ENCODE data around the gene SDCBP2.

Gene SDCBP2

GRCh38 chr20:1331801-1332453, 3.0 kb upstream of the SDCBP2 start:
- in situ Hi-C loops (cut with HindIII; ENCODE audit: low sequenced_read_pairs) = no loop called here

GRCh38 chr20:1331101-1331500, 2.2 kb upstream of the SDCBP2 start:
- in situ Hi-C loops (cut with HindIII; ENCODE audit: low sequenced_read_pairs) = no loop called here

- in situ Hi-C loops (cut with HindIII; ENCODE audit: low sequenced_read_pairs) = no loop called here
These were observed 1.3 kb upstream of the SDCBP2 start for GRCh38 chr20:1330075-1330830.

DNA sequence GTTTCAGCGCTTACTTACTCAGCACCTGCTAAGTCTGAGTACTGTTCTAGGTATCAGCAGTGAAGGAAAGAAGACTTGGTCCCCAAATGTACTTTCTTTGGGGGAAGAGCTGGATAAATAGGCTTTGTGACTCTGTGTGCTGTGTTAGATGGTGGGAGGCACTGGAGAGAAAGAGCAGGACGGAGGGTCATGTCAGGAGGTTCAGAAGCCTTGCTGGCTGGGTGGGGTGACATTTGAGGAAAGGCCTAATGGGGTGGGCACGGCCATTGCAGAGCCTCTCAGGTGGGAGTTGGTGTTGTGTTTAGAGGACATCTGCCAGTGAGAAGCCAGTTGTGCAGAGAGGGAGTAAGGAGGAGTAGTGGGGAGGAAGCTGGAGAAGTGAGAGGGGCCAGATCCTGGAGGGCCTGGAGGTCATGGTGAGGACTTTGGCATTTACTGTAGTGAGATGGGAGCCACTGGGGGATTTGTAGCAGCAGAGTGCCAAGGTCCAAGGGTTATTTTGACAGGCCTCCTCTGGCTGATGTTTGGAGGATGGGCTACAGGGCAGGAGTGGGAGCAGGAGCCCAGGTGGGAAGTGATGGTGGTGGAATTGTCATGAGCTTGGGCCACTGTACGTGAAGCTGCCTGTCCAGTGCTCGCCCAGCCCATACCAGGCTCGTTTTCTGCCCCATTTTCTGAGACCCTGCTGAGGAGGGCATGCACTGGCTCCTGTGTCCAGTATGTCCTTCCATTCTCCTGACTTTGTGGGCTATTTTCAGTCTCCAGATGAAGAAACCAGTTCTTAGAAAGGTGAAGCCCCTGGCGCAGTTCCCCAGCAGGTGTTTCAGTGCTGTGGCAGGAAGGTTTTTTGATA, 886 bp downstream of the SDCBP2 start:
- in situ Hi-C loops (cut with HindIII; ENCODE audit: low sequenced_read_pairs) = no loop called here

DNA sequence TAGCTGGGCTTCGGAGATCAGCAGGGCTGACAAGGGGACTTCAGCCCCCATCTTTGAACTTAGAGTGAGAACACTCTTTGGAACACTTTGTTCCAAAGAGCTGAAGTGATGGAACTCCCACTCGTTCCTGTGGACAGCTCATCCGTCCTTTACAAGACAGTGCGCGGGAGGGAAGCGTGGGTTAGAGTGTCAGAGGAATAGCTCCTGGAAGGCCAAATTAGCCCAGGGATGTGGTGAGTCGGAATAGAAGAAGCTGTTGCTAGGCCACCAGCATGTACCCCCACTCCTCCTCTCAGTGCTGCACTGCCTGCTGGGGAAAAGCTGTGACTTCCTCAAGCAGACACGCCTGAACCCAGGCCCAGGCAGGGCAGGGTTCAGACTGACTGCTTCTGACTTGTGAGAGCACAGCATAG, 1.7 kb downstream of the SDCBP2 start:
- in situ Hi-C loops (cut with HindIII; ENCODE audit: low sequenced_read_pairs) = no loop called here

DNA sequence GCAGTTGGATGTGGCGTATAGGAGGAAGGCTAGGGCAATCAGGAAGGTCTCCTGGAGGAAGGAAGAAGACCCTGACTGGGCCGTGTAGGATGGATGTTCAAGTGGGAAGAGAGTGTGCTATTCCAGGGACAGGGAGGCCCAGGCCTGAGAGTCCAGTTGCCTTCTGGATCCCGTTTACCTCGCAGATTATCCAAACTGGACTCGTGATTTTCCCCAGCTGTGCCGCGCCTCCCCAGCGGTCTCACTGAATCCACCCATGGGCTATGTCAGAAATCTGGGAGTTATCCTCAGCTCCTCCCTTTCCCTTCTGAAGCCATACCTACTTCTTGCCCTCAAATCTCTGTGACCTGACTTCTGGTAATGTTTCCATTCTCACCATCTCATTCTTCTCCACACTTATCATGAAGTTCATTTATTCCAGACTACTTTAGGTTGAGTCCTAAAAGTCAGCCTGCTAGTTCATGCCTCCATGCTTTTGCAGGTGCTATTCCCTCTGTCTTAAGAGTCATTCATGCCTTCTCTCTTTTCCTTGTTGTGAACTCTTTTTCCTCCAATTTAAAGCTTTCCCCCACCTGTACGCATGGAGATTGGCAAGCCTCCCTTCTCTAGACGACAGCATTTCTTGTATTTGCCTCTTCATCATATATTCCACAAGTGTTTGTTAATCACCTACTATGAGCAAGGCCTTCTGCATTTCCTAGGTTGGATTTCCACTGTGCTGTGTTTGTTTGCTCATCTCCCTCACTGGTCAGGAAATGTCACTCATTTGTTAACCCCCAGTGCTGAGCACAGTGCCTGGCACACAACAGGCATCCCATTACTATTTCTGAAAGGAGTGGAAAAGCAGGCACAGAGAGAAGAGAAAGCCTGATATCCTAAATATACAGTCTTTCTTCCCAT, 2.7 kb downstream of the SDCBP2 start:
- in situ Hi-C loops (cut with HindIII; ENCODE audit: low sequenced_read_pairs) = no loop called here

DNA sequence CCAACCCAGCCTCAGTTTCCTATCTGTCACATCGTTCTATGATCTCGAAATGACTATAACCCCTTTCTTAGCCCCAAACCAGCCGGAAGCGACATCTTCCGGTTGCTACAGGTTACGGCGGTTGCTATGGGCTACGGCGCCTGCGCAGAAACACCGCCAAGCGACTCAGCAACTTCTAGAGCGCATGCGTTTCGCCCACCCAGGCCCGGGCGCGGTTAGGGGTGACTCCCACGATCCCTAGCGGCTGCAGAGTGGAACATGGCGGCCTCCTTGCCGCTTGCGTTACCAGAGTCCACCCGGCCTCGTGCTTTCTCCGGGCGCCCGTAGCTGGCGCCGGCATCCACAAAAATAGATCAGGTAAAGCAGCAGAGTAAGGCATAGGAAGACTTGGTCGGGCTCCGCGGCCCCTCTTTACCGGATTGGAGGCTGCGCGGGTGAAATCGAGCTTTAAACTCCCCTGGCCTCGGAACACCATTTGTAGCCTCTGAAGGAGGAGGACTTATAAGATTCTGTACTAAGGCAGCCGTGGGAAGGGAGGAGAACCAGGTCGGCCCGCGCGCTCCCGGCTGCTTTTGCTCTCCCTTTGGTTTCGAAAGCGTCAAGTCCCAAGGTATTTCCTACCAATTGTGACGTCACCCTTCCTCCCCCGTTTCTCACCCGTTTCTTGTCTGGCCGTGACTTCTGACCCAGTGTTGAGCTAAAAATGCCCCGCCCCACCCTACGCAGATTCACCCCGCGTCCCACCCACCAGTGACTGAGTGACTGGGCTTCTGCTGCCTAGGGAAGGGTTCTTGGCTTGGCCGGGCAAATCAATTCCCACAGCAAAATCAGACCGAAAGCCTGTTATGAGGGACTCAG, 3.5 kb downstream of the SDCBP2 start:
- in situ Hi-C loops (cut with HindIII; ENCODE audit: low sequenced_read_pairs) = no loop called here

- in situ Hi-C loops (cut with HindIII; ENCODE audit: low sequenced_read_pairs) = no loop called here
These were observed 4.3 kb downstream of the SDCBP2 start for GRCh38 chr20:1324598-1325172.

DNA sequence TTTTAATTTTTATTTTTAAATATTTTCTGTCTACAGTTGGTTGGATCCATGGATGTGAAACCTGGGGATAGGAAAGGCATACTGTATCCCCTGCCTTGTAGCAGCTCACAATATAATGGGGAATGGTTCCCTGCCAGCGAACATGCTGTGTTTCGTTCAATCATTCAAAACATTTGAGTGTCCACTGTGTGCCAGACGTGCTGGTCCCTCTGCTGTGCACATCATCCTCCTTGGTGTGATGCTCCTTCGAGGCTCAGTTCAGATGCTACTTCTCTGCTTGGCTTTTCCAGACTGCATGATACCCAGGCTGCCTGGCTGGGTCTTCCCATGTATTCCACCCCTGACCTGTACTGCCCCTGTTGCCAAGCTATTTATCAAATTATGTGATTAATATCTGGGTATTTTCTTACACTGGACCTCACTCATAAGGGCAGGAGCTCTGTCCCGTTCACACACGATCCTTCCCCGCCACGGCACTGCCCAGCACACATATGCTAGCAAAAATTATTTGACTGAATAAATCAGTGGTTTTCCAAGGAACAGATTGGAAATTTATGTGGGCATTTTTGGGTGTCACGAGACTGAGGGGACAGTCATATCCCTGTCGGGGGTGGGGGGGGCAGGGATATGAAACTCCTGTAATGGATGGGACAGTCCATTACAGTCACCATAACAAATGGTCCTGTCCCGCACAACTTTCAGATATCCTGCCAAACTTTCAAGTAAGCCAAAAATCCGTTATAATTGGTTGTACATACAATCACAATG, 4.9 kb downstream of the SDCBP2 start:
- in situ Hi-C loops (cut with HindIII; ENCODE audit: low sequenced_read_pairs) = no loop called here

- in situ Hi-C loops (cut with HindIII; ENCODE audit: low sequenced_read_pairs) = no loop called here
These were observed 5.7 kb downstream of the SDCBP2 start for GRCh38 chr20:1323256-1323655.

DNA sequence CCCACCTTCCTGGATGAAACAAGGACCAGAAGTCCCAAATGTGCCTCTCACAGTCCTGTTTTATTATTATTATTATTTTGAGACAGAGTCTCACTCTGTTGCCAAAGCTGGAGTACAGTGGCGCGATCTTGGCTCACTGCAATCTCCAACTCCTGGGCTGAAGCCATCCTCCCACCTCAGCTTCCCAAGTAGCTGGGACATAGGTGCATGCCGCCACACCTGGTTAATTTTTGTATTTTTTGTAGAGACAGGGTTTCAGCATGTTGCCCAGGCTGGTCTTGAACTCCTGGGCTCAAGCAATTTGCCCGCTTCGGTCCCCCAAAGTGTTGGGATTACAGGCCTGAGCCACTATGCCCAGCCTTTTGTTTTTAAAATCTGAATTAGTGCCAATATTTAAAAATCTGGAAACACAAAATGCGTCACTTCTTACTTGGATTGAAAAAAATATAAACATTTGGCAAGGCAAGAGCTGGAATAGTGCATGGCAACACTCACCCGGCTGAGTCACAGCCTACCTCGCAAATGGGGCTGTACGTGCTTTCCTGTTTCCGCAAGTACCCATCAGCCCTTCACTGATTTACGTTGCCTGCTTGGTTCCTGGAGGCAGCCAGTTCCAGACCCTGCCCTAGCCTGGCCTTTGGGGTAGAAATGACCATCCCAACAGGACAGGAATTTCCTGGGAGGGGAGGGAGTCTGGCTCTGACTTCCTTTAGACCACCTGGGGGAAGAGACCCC, 6.3 kb downstream of the SDCBP2 start:
- in situ Hi-C loops (cut with HindIII; ENCODE audit: low sequenced_read_pairs) = no loop called here

DNA sequence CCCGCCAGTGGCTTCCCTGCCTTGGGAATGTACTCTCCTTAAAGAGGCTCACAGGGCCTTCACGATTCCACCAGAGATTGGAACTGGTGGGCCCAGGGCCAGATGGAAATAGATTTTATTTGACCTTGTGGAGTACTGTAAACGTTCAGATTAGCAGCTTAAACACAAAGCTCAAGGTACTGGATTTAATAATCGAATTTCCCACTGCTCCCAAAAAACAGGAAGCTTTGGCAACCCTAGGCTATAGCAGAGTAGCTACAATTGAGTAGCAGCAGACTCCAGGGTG, 7.3 kb downstream of the SDCBP2 start:
- in situ Hi-C loops (cut with HindIII; ENCODE audit: low sequenced_read_pairs) = no loop called here

GRCh38 chr20:1320902-1321653, 7.9 kb downstream of the SDCBP2 start:
- in situ Hi-C loops (cut with HindIII; ENCODE audit: low sequenced_read_pairs) = no loop called here

DNA sequence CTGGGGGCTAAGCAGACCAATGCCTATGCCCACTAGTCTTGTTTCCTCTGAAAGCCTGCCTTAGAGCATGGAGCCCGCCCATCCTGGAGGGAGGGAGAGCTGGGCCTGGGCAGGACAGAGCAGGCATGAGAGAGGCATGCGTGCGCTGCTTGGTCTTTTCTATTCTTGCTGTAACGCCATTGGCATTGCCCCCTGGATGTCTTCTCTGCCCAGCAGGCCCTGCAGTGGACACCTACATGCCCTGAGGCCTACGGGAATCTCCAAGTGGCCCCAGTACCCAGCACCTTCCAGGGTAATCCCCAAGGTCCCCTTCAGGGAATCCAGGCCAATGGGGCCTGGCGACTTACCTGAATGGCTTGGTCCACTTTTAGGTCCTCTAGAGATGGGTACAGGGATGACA, 8.9 kb downstream of the SDCBP2 start:
- in situ Hi-C loops (cut with HindIII; ENCODE audit: low sequenced_read_pairs) = no loop called here

GRCh38 chr20:1319462-1319861, 9.5 kb downstream of the SDCBP2 start:
- in situ Hi-C loops (cut with HindIII; ENCODE audit: low sequenced_read_pairs) = no loop called here

- in situ Hi-C loops (cut with HindIII; ENCODE audit: low sequenced_read_pairs) = no loop called here
These were observed 9.9 kb downstream of the SDCBP2 start for GRCh38 chr20:1319051-1319450.

GRCh38 chr20:1317545-1318255, 11.2 kb downstream of the SDCBP2 start:
- in situ Hi-C loops (cut with HindIII; ENCODE audit: low sequenced_read_pairs) = no loop called here

All from DLD1 (cell line).